Liver (tissue), 3 donors: Measurements from ENCODE around the gene KIF3C.

Source experiments
- ATF3 ChIP-seq: IDR thresholded peaks from 2 replicates; pipeline ENCODE4 v1.6.1; 2016; ENCODE audit warnings: antibody characterized with exemption
- EGR1 ChIP-seq, 2 donors: IDR thresholded peaks; 2 replicates each; pipeline ENCODE4 v1.6.1; 2016 to 2018; ENCODE audit warnings: antibody characterized with exemption in 2 of 2, low read depth in 2 of 2
- GABPA ChIP-seq, 2 donors: IDR thresholded peaks in 1 of 2; conservative IDR thresholded peaks in 1 of 2; 2 replicates each; pipeline ENCODE4 v1.6.1; 2016; ENCODE audit warnings: antibody characterized with exemption in 2 of 2, mild to moderate bottlenecking in 1 of 2, moderate library complexity in 1 of 2
- HNF4G ChIP-seq: IDR thresholded peaks from 2 replicates; pipeline ENCODE4 v1.6.1; 2016; ENCODE audit warnings: antibody characterized with exemption
- JUND ChIP-seq, 2 donors: IDR thresholded peaks; 2 replicates each; pipeline ENCODE4 v1.6.1; 2016; ENCODE audit warnings: antibody characterized with exemption in 2 of 2
- MAX ChIP-seq: IDR thresholded peaks from 2 replicates; pipeline ENCODE4 v1.6.1; 2016; ENCODE audit warnings: antibody characterized with exemption
- RAD21 ChIP-seq, 2 donors: IDR thresholded peaks; 2 replicates each; pipeline ENCODE4 v1.6.1; 2016; ENCODE audit warnings: antibody characterized with exemption in 2 of 2, mild to moderate bottlenecking in 2 of 2
- REST ChIP-seq: IDR thresholded peaks from 2 replicates; pipeline ENCODE4 v1.6.1; 2016; ENCODE audit warnings: antibody characterized with exemption, mild to moderate bottlenecking
- SP1 ChIP-seq: IDR thresholded peaks from 2 replicates; pipeline ENCODE4 v1.6.1; 2018; ENCODE audit warnings: antibody characterized with exemption, mild to moderate bottlenecking
- TAF1 ChIP-seq: conservative IDR thresholded peaks from 2 replicates; pipeline ENCODE4 v1.6.1; 2016; ENCODE audit warnings: antibody characterized with exemption, mild to moderate bottlenecking
- YY1 ChIP-seq: IDR thresholded peaks from 2 replicates; pipeline ENCODE4 v1.6.1; 2016; ENCODE audit warnings: antibody characterized with exemption, mild to moderate bottlenecking
- ZBTB33 ChIP-seq: IDR thresholded peaks from 2 replicates; pipeline ENCODE4 v1.6.1; 2016; ENCODE audit warnings: antibody characterized with exemption
- TF ChIP-seq, protein P1 (sequence below): fragments of 150-350 bp; IDR thresholded peaks from 2 replicates; pipeline ENCODE4 v1.5.1; 2017; ENCODE audit warnings: improper control_type of control experiment, low read depth, low read length; ENCODE audit not compliant: missing input control
- donor health status: healthy.
- donor health status: healthy.

- TF ChIP-seq, protein P1, sequence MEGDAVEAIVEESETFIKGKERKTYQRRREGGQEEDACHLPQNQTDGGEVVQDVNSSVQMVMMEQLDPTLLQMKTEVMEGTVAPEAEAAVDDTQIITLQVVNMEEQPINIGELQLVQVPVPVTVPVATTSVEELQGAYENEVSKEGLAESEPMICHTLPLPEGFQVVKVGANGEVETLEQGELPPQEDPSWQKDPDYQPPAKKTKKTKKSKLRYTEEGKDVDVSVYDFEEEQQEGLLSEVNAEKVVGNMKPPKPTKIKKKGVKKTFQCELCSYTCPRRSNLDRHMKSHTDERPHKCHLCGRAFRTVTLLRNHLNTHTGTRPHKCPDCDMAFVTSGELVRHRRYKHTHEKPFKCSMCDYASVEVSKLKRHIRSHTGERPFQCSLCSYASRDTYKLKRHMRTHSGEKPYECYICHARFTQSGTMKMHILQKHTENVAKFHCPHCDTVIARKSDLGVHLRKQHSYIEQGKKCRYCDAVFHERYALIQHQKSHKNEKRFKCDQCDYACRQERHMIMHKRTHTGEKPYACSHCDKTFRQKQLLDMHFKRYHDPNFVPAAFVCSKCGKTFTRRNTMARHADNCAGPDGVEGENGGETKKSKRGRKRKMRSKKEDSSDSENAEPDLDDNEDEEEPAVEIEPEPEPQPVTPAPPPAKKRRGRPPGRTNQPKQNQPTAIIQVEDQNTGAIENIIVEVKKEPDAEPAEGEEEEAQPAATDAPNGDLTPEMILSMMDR: no peak
- TF ChIP-seq EGR1 (IDR thresholded peaks at IDR 0.05; ENCODE audit: low read depth in 2 of 2) (no peak), REST (no peak), ATF3 (no peak), JUND (IDR thresholded peaks at IDR 0.05) (no peak), MAX (no peak), ZBTB33 (no peak), TAF1 (no peak), YY1 (no peak), SP1 (no peak), RAD21 (IDR thresholded peaks at IDR 0.05) (no peak), HNF4G (no peak), GABPA (IDR thresholded peaks at IDR 0.05 in 1 of 2, conservative IDR thresholded peaks at IDR 0.05 in 1 of 2) (no peak)
Measured at GRCh38 chr2:26001743-26002351, 19.6 kb upstream of the KIF3C start.
